Body of pancreas (tissue), 4 donors: ENCODE results near the gene SH3PXD2A. TPM values are rescaled to one million over a fixed set of nuclear protein-coding genes. Genes with fewer than 3 reads are reported as not detected.
A peak's percentile ranks its signal among the peaks of the same experiment; 100 is the strongest.

ENCODE experiments used
- ATAC-seq: fragments of 150-250 bp; one replicate; pipeline ENCODE4 v1.9.1; 2016
- DNase-seq, 4 donors: peaks; one replicate each; pipeline ENCODE4 v3.0.0-alpha.2; 2019
- H3K27ac ChIP-seq, 4 donors: fragments of 200-600 bp; sonication (generic); 1 replicate in 3 of 4; 2 replicates in 1 of 4; pipeline versions ENCODE4 v1.5.1 to v1.6.1; 2016 to 2019; ENCODE audit warnings: mild to moderate bottlenecking in 1 of 4, mixed read lengths in 1 of 4, moderate library complexity in 1 of 4
- H3K27me3 ChIP-seq, 2 donors: fragments of 200-600 bp; sonication (generic); one replicate each; pipeline ENCODE4 v1.6.0; 2016; ENCODE audit warnings: mild to moderate bottlenecking in 1 of 2
- H3K36me3 ChIP-seq, 2 donors: fragments of 200-600 bp; sonication (generic); replicated peaks in 1 of 2; 2 replicates each; pipeline ENCODE4 v1.5.1; 2016; ENCODE audit warnings: low read depth in 2 of 2; ENCODE audit not compliant: insufficient read depth in 1 of 2
- H3K4me1 ChIP-seq: fragments of 200-600 bp; sonication (generic); one replicate; pipeline ENCODE4 v1.6.0; 2016
- H3K4me3 ChIP-seq, 2 donors: fragments of 200-600 bp; sonication (generic); 1 replicate in 1 of 2; 2 replicates in 1 of 2; pipeline ENCODE4 v1.5.1; 2016 to 2019
- H3K9me3 ChIP-seq, 3 donors: fragments of 200-600 bp; sonication (generic); 1 replicate in 2 of 3; 2 replicates in 1 of 3; pipeline ENCODE4 v1.5.1; 2016
- POLR2A ChIP-seq, 3 donors: fragments of 450-650 bp; IDR thresholded peaks; one replicate each; pipeline ENCODE4 v1.6.1; 2016; ENCODE audit warnings: antibody characterized with exemption in 3 of 3, mild to moderate bottlenecking in 2 of 3
- WGBS, 2 donors: methylation state at CpG; one replicate each; pipeline ENCODE4 v1.1.5; 2017; 5-methylcytosine and 5-hydroxymethylcytosine counted together
- intact Hi-C: fragments of 100-400 bp; cut with DNase I; formaldehyde crosslinking; loops from one replicate; pipeline ENCODE4 v1.15.1; 2023
- total RNA-seq, 2 donors: library from RNA; depleted of rRNA; stranded (reverse); fragments of >200 nt; gene quantifications; one replicate each; pipeline ENCODE4 v1.1.0, GENCODE V29; 2016
- TF ChIP-seq, protein P1 (sequence below), 7 experiments: fragments of 450-650 bp in 4 of 7; fragments of 200-600 bp in 3 of 7; sonication (generic) in 3 of 7; IDR thresholded peaks; one replicate each; pipeline ENCODE4 v1.5.1; 2016 to 2019; ENCODE audit warnings: antibody characterized with exemption in 7 of 7

The SH3PXD2A gene
- total RNA-seq, 2 donors from 2014 or later, result 7.3 to 9.9 TPM

DNA sequence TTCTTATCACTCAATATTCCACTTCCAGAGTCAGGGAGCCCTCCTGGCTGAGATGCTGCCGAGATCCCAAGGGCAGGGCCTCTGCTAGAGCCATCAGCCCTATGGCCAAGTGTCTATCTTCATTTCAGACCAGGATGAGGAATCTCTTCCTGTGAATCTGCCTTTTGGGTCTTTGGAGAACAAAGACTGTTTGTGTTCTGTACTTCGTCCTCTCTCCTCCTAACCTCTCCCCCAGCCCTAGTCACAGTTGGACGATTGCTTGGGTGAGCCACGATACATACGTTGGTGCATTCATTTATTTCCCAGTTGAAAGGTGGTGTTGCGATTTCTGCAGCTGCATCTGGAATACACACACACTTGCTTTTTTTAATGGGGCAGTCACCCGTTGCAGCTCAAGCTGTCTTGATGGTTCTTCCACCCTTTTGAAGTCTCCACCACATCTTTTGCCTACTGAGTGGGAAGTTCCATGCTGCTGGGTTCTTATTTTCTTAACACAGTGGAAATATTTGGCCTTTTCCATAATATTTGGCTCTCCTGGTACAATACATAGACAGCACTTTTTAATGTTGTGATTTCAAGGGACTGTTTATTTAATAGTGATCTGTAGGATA, 26.7 kb downstream of the SH3PXD2A start:
- DNase-seq (no peak), ATAC-seq (no peak)
- no peaks in the 10 kb centered on the region for H3K36me3 ChIP-seq
- H3K9me3 ChIP-seq, result no peaks in the 10 kb centered on the region
- H3K4me1 ChIP-seq, result peaks cover 16% of the 10 kb centered on the region
- intact Hi-C loops, result no loop called here
- TF ChIP-seq POLR2A (IDR thresholded peaks at IDR 0.05), result no peak
- TF ChIP-seq, protein P1, sequence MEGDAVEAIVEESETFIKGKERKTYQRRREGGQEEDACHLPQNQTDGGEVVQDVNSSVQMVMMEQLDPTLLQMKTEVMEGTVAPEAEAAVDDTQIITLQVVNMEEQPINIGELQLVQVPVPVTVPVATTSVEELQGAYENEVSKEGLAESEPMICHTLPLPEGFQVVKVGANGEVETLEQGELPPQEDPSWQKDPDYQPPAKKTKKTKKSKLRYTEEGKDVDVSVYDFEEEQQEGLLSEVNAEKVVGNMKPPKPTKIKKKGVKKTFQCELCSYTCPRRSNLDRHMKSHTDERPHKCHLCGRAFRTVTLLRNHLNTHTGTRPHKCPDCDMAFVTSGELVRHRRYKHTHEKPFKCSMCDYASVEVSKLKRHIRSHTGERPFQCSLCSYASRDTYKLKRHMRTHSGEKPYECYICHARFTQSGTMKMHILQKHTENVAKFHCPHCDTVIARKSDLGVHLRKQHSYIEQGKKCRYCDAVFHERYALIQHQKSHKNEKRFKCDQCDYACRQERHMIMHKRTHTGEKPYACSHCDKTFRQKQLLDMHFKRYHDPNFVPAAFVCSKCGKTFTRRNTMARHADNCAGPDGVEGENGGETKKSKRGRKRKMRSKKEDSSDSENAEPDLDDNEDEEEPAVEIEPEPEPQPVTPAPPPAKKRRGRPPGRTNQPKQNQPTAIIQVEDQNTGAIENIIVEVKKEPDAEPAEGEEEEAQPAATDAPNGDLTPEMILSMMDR (IDR thresholded peaks at IDR 0.05), result no peak
- WGBS, 2 donors, result 75 to 80% methylated on average over 7 of the region's 7 CpGs
- peak overlapping the region in 1 of 4 donors; percentile 9 for H3K27ac ChIP-seq
- H3K27me3 ChIP-seq, result no peaks in the 10 kb centered on the region
- H3K4me3 ChIP-seq, result no peak overlapping the region

DNA sequence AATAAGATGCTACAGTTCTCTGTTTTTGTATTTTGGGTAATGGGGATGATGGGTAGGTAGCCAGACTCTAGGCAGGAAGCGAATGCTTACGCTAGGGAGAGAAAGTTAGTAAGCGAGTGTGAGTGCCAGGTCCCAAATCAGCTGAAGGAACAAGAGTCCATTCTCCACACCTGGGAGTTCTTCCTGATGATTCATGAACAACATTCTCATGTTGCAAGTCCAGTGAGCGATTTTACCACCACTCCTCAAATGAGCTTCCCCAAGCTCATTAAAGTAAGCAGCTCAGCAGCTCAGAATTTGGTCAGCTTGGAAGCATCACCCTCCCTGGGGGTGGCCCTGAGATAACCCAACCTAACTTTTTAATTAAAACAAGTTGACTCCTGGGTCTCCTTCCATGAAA, 27.3 kb downstream of the SH3PXD2A start:
- Histone ChIP-seq H3K9me3 (no peaks in the 10 kb centered on the region), H3K36me3 (no peaks in the 10 kb centered on the region), H3K4me1 (peaks cover 19% of the 10 kb centered on the region), H3K27me3 (no peaks in the 10 kb centered on the region), H3K27ac (peak overlapping the region in 1 of 4 donors; percentile 9), H3K4me3 (no peak overlapping the region)
- intact Hi-C loops, result no loop called here
- 80 to 81% methylated on average over 4 of the region's 4 CpGs for WGBS, 2 donors
- no peak for ATAC-seq
- no peak for DNase-seq
- TF ChIP-seq POLR2A (IDR thresholded peaks at IDR 0.05), result no peak
- TF ChIP-seq, protein P1 (IDR thresholded peaks at IDR 0.05), result no peak

DNA sequence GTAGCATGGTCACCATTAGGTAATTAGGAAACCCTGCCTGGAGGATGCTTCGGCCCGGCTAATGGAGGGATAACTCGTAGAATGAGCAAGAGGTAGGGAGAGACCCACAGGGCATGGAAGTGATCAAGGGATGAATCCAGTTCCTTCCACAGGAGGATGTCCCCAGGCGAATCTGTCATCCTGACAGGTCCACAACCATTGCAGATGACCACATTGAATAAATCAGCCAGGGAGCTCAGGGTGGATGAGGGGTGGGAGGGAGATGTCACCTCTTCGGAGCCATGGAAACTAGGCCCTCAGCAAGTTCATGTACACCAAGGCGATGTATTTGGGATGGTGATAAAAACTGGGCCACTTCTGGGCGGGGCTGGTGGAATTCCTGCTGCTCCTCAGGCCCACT, 28.5 kb downstream of the SH3PXD2A start:
- H3K9me3 ChIP-seq, result no peaks in the 10 kb centered on the region
- intact Hi-C loops, result no loop called here
- ATAC-seq, result no peak
- DNase-seq, result no peak
- H3K27ac ChIP-seq, result no peak overlapping the region
- no peaks in the 10 kb centered on the region for H3K36me3 ChIP-seq
- TF ChIP-seq POLR2A (IDR thresholded peaks at IDR 0.05), result no peak
- TF ChIP-seq, protein P1 (IDR thresholded peaks at IDR 0.05), result no peak
- no peaks in the 10 kb centered on the region for H3K27me3 ChIP-seq
- WGBS, 2 donors, result 86 to 93% methylated on average over 7 of the region's 7 CpGs
- no peak overlapping the region for H3K4me3 ChIP-seq
- H3K4me1 ChIP-seq, result peaks cover 29% of the 10 kb centered on the region

DNA sequence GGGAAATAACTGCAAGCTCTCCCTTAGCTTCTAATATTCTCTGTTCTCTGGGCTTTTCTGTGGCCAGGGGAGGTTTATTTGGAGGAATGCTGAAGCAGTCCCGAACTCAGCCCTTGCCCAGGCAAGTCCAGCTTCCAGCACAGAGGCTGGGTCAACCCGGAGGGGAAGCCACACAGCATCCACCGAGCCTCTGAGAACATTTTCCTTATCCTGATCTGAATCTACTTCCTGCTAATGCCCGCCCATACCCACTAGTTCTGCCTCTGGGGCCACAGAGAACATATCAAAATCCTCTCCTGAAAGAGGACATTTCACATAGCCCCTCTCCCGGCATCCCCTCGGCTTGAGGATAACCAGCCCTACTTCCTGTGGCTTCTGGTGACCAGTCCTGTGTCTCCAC, 31.1 kb downstream of the SH3PXD2A start:
- Histone ChIP-seq H3K27ac (peak overlapping the region; percentile 50 to 78 (median 61)), H3K4me1 (peaks cover 53% of the 10 kb centered on the region), H3K9me3 (no peaks in the 10 kb centered on the region), H3K27me3 (no peaks in the 10 kb centered on the region), H3K36me3 (no peaks in the 10 kb centered on the region), H3K4me3 (no peak overlapping the region)
- peak; percentile 17 for ATAC-seq
- TF ChIP-seq, protein P1 (IDR thresholded peaks at IDR 0.05), result no peak
- TF ChIP-seq POLR2A (IDR thresholded peaks at IDR 0.05), result no peak
- no peak for DNase-seq
- intact Hi-C loops, result no loop called here
- 47 to 66% methylated on average over 6 of the region's 6 CpGs for WGBS, 2 donors

DNA sequence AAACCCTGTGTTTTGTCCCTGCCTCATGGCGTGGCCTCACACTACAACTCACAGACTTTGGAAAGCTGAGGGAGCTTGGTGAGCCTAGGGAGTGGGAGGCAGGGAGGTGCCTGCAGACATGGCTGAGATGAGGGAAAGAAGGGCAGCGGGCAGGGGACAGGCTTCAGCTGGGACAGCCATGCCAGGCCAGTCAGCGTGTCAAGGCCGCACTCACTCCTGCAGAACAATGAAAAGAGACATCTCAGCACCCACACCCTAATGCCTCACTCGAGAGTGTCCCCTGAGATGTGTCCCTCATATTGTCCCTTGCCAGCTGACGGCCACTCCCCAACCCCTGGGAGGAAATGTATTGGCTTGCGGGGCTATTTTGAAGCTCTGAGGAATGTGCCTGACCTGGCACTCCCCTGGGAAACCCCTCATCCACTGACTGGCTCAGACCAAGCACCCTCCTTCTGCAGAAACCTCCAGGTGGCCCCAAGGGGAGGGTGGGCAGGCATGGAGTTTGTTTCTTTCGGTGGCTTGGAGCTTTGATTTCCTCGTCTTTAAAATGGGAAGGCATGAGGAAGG, 31.6 kb downstream of the SH3PXD2A start:
- Histone ChIP-seq H3K4me3 (no peak overlapping the region), H3K9me3 (no peaks in the 10 kb centered on the region), H3K27me3 (no peaks in the 10 kb centered on the region), H3K27ac (peak overlapping the region; percentile 50 to 78 (median 61)), H3K4me1 (peaks cover 58% of the 10 kb centered on the region), H3K36me3 (no peaks in the 10 kb centered on the region)
- intact Hi-C loops, result no loop called here
- no peak for TF ChIP-seq POLR2A (IDR thresholded peaks at IDR 0.05)
- TF ChIP-seq, protein P1 (IDR thresholded peaks at IDR 0.05), result no peak
- peak; percentile 44 for ATAC-seq
- peak in 2 of 4 donors; percentile 35 to 41 for DNase-seq
- 52 to 65% methylated on average over 7 to 9 of the region's 9 CpGs for WGBS, 2 donors
